ENCODE measurements around the gene OR7G3. TPM values are rescaled to one million over a fixed set of nuclear protein-coding genes. Genes with fewer than 3 reads are reported as not detected.

OR7G3 gene
- total and polyA plus RNA-seq, 12 donors, result not detected

- no peaks in the 10 kb centered on the region for H3K27me3 ChIP-seq
- H3K4me1 ChIP-seq (replicated peaks in 1 of 2), result no peaks in the 10 kb centered on the region
- H3K27ac ChIP-seq, result no peak overlapping the region
- DNase-seq, result no peak
- TF ChIP-seq, protein P1, sequence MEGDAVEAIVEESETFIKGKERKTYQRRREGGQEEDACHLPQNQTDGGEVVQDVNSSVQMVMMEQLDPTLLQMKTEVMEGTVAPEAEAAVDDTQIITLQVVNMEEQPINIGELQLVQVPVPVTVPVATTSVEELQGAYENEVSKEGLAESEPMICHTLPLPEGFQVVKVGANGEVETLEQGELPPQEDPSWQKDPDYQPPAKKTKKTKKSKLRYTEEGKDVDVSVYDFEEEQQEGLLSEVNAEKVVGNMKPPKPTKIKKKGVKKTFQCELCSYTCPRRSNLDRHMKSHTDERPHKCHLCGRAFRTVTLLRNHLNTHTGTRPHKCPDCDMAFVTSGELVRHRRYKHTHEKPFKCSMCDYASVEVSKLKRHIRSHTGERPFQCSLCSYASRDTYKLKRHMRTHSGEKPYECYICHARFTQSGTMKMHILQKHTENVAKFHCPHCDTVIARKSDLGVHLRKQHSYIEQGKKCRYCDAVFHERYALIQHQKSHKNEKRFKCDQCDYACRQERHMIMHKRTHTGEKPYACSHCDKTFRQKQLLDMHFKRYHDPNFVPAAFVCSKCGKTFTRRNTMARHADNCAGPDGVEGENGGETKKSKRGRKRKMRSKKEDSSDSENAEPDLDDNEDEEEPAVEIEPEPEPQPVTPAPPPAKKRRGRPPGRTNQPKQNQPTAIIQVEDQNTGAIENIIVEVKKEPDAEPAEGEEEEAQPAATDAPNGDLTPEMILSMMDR (IDR thresholded peaks at IDR 0.05), result no peak
- TF ChIP-seq POLR2A (IDR thresholded peaks at IDR 0.05), result no peak
- intact Hi-C loops (cut with DNase I), result no loop called here
- H3K4me3 ChIP-seq, result no peak overlapping the region
- H3K36me3 ChIP-seq (replicated peaks in 1 of 2), result peaks cover 4 to 33% of the 10 kb centered on the region in 2 donors
- H3K9me3 ChIP-seq (replicated peaks in 1 of 3), result no peaks in the 10 kb centered on the region
- 93 to 99% (median 96%) methylated on average over 3 of the region's 3 CpGs for WGBS, 4 donors
These were observed 38.5 kb upstream of the OR7G3 start for GRCh38 chr19:9165261-9165660.

GRCh38 chr19:9161427-9161826 lies 34.7 kb upstream of the OR7G3 start:
- Histone ChIP-seq H3K27me3 (no peaks in the 10 kb centered on the region), H3K9me3 (replicated peaks in 1 of 3) (no peaks in the 10 kb centered on the region), H3K27ac (no peak overlapping the region), H3K36me3 (replicated peaks in 1 of 2) (peaks cover 5 to 72% of the 10 kb centered on the region in 2 donors), H3K4me1 (replicated peaks in 1 of 2) (no peaks in the 10 kb centered on the region), H3K4me3 (no peak overlapping the region)
- TF ChIP-seq POLR2A (IDR thresholded peaks at IDR 0.05), result no peak
- TF ChIP-seq, protein P1 (IDR thresholded peaks at IDR 0.05), result no peak
- no peak for DNase-seq
- WGBS, 4 donors, result 98 to 99% (median 99%) methylated on average over 12 of the region's 12 CpGs
- intact Hi-C loops (cut with DNase I), result no loop called here

- H3K9me3 ChIP-seq (replicated peaks in 1 of 3), result no peaks in the 10 kb centered on the region
- WGBS, 4 donors, result 95 to 98% (median 96%) methylated on average over 13 of the region's 13 CpGs
These were observed 33.1 kb upstream of the OR7G3 start for GRCh38 chr19:9159891-9160290.

GRCh38 chr19:9156304-9156703 lies 29.6 kb upstream of the OR7G3 start:
- Histone ChIP-seq H3K9me3 (replicated peaks in 1 of 3) (peaks cover 0 to 3% (median 0%) of the 10 kb centered on the region in 3 donors), H3K4me1 (replicated peaks in 1 of 2) (no peaks in the 10 kb centered on the region), H3K36me3 (replicated peaks in 1 of 2) (peaks cover 5 to 53% of the 10 kb centered on the region in 2 donors), H3K27me3 (no peaks in the 10 kb centered on the region), H3K4me3 (no peak overlapping the region), H3K27ac (no peak overlapping the region)
- 77 to 88% (median 82%) methylated on average over 1 of the region's 1 CpG for WGBS, 4 donors
- intact Hi-C loops (cut with DNase I), result no loop called here
- no peak for DNase-seq
- TF ChIP-seq, protein P1 (IDR thresholded peaks at IDR 0.05), result no peak
- no peak for TF ChIP-seq POLR2A (IDR thresholded peaks at IDR 0.05)

More at GRCh38 chr19:9159891-9160290, 33.1 kb upstream of the OR7G3 start:
- Histone ChIP-seq H3K36me3 (replicated peaks in 1 of 2) (peaks cover 5 to 76% of the 10 kb centered on the region in 2 donors), H3K27me3 (no peaks in the 10 kb centered on the region), H3K4me1 (replicated peaks in 1 of 2) (no peaks in the 10 kb centered on the region), H3K4me3 (no peak overlapping the region), H3K27ac (no peak overlapping the region)
- intact Hi-C loops (cut with DNase I), result no loop called here
- DNase-seq, result no peak
- no peak for TF ChIP-seq POLR2A (IDR thresholded peaks at IDR 0.05)
- TF ChIP-seq, protein P1 (IDR thresholded peaks at IDR 0.05), result no peak

All from adrenal gland (tissue), 12 donors.